ENCODE data around the gene CNTNAP5.

DNA sequence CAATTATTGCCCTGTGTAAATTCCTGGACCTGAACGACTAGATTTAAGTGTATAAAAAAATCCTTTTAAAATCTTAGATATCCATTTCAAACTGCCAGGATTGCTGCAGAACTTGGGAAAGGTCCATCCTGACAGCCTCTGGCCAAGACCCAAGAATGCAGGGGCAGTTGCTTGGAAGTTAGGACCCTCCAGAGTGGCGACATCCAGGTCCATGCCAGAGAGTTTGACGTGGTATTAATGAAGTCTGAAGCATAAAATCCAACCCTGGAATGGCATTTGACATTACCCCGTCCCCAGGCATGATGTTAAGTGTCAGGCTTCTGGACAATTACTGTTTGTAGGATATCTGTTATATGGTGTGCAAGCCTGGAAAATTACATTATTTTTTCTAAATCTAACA, 810.2 kb downstream of the CNTNAP5 start:
- TF ChIP-seq EZH2 (IDR thresholded peaks at IDR 0.05; ENCODE audit: borderline replicate concordance, low read depth, low read length, poor library complexity, severe bottlenecking) = no peak
- TF ChIP-seq, protein P1, sequence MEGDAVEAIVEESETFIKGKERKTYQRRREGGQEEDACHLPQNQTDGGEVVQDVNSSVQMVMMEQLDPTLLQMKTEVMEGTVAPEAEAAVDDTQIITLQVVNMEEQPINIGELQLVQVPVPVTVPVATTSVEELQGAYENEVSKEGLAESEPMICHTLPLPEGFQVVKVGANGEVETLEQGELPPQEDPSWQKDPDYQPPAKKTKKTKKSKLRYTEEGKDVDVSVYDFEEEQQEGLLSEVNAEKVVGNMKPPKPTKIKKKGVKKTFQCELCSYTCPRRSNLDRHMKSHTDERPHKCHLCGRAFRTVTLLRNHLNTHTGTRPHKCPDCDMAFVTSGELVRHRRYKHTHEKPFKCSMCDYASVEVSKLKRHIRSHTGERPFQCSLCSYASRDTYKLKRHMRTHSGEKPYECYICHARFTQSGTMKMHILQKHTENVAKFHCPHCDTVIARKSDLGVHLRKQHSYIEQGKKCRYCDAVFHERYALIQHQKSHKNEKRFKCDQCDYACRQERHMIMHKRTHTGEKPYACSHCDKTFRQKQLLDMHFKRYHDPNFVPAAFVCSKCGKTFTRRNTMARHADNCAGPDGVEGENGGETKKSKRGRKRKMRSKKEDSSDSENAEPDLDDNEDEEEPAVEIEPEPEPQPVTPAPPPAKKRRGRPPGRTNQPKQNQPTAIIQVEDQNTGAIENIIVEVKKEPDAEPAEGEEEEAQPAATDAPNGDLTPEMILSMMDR (conservative IDR thresholded peaks at IDR 0.05; ENCODE audit: low read depth, low read length) = no peak
